ENCODE measurements around the gene PPP1R14B. TPM values are rescaled to one million over a fixed set of nuclear protein-coding genes. Genes with fewer than 3 reads are reported as not detected.

Gene PPP1R14B
- total and polyA plus RNA-seq, 2 of the 13 experiments (the other 11 are each of a cell fraction or from before 2014, with no cell fraction given) = 110 to 148 TPM

DNA sequence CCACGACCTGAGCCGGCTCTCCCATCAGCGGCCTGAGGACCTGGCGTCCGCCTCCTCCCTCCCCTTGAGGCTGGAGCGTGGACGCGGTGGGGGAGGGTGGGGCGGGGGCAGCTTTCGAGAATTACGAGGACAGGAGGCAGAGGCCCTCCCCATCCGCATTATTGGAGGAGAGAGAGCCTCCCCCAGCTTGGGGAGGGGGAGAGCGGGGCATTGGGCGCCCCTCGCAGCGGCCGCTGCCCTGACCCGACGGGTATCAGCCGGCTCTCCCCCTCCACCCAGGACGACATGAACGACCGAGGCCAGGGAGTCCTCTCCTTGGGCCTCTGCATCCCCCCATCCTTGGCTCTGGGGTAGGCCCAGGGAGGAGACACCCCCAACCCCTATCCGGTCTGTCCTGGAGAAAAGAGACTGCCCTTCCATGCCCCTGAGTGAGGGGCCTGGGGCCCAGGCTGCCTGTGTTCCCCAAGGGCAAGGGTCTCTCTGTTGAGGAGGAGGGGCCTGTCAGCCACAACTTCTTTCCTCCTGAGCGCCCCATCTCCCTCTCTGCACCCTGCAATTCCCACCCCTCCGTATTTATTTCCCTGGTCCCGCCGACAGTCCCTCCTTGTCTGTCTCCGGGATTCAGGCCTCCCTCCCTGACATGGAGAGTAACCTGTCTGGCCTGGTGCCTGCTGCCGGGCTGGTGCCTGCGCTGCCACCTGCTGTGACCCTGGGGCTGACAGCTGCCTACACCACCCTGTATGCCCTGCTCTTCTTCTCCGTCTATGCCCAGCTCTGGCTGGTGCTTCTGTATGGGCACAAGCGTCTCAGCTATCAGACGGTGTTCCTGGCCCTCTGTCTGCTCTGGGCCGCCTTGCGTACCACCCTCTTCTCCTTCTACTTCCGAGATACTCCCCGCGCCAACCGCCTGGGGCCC is 39.4 kb upstream of the PPP1R14B start (continued):
- TF ChIP-seq ZNF138 (CRISPR knock-in tag; IDR thresholded peaks at IDR 0.05; ENCODE audit: low read depth) = no peak
- TF ChIP-seq ZNF556 (CRISPR knock-in tag; IDR thresholded peaks at IDR 0.05; ENCODE audit: borderline replicate concordance) = no peak
- no peak for TF ChIP-seq DNMT3B (CRISPR knock-in tag; conservative IDR thresholded peaks at IDR 0.05)
- no peak for TF ChIP-seq NR1H2 (CRISPR knock-in tag; IDR thresholded peaks at IDR 0.05; ENCODE audit: borderline replicate concordance, low read depth)
- TF ChIP-seq, protein P1, sequence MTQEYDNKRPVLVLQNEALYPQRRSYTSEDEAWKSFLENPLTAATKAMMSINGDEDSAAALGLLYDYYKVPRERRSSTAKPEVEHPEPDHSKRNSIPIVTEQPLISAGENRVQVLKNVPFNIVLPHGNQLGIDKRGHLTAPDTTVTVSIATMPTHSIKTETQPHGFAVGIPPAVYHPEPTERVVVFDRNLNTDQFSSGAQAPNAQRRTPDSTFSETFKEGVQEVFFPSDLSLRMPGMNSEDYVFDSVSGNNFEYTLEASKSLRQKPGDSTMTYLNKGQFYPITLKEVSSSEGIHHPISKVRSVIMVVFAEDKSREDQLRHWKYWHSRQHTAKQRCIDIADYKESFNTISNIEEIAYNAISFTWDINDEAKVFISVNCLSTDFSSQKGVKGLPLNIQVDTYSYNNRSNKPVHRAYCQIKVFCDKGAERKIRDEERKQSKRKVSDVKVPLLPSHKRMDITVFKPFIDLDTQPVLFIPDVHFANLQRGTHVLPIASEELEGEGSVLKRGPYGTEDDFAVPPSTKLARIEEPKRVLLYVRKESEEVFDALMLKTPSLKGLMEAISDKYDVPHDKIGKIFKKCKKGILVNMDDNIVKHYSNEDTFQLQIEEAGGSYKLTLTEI (CRISPR knock-in tag; conservative IDR thresholded peaks at IDR 0.05) = no peak
- no peak for TF ChIP-seq NFYC (CRISPR knock-in tag; IDR thresholded peaks at IDR 0.05)
- TF ChIP-seq ZNF34 (CRISPR knock-in tag; IDR thresholded peaks at IDR 0.05; ENCODE audit: borderline replicate concordance) = no peak
- no peak for TF ChIP-seq ZNF678 (CRISPR knock-in tag; IDR thresholded peaks at IDR 0.05)
- TF ChIP-seq, protein P2, sequence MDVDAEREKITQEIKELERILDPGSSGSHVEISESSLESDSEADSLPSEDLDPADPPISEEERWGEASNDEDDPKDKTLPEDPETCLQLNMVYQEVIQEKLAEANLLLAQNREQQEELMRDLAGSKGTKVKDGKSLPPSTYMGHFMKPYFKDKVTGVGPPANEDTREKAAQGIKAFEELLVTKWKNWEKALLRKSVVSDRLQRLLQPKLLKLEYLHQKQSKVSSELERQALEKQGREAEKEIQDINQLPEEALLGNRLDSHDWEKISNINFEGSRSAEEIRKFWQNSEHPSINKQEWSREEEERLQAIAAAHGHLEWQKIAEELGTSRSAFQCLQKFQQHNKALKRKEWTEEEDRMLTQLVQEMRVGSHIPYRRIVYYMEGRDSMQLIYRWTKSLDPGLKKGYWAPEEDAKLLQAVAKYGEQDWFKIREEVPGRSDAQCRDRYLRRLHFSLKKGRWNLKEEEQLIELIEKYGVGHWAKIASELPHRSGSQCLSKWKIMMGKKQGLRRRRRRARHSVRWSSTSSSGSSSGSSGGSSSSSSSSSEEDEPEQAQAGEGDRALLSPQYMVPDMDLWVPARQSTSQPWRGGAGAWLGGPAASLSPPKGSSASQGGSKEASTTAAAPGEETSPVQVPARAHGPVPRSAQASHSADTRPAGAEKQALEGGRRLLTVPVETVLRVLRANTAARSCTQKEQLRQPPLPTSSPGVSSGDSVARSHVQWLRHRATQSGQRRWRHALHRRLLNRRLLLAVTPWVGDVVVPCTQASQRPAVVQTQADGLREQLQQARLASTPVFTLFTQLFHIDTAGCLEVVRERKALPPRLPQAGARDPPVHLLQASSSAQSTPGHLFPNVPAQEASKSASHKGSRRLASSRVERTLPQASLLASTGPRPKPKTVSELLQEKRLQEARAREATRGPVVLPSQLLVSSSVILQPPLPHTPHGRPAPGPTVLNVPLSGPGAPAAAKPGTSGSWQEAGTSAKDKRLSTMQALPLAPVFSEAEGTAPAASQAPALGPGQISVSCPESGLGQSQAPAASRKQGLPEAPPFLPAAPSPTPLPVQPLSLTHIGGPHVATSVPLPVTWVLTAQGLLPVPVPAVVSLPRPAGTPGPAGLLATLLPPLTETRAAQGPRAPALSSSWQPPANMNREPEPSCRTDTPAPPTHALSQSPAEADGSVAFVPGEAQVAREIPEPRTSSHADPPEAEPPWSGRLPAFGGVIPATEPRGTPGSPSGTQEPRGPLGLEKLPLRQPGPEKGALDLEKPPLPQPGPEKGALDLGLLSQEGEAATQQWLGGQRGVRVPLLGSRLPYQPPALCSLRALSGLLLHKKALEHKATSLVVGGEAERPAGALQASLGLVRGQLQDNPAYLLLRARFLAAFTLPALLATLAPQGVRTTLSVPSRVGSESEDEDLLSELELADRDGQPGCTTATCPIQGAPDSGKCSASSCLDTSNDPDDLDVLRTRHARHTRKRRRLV (CRISPR knock-in tag; IDR thresholded peaks at IDR 0.05) = no peak
- TF ChIP-seq, protein P3, sequence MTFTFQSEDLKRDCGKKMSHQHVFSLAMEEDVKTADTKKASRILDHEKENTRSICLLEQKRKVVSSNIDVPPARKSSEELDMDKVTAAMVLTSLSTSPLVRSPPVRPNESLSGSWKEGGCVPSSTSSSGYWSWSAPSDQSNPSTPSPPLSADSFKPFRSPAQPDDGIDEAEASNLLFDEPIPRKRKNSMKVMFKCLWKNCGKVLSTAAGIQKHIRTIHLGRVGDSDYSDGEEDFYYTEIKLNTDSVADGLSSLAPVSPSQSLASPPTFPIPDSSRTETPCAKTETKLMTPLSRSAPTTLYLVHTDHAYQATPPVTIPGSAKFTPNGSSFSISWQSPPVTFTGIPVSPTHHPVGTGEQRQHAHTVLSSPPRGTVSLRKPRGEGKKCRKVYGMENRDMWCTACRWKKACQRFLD (CRISPR knock-in tag; IDR thresholded peaks at IDR 0.05; ENCODE audit: borderline replicate concordance) = 0 out of 2 replicates have a peak, but pooled peaks have one; percentile 8
- TF ChIP-seq, protein P4, sequence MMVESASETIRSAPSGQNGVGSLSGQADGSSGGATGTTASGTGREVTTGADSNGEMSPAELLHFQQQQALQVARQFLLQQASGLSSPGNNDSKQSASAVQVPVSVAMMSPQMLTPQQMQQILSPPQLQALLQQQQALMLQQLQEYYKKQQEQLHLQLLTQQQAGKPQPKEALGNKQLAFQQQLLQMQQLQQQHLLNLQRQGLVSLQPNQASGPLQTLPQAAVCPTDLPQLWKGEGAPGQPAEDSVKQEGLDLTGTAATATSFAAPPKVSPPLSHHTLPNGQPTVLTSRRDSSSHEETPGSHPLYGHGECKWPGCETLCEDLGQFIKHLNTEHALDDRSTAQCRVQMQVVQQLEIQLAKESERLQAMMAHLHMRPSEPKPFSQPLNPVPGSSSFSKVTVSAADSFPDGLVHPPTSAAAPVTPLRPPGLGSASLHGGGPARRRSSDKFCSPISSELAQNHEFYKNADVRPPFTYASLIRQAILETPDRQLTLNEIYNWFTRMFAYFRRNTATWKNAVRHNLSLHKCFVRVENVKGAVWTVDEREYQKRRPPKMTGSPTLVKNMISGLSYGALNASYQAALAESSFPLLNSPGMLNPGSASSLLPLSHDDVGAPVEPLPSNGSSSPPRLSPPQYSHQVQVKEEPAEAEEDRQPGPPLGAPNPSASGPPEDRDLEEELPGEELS (CRISPR knock-in tag; IDR thresholded peaks at IDR 0.05) = 0 out of 2 replicates have a peak, but pooled peaks have one; percentile 3
- no peak for TF ChIP-seq ZNF207 (IDR thresholded peaks at IDR 0.05; ENCODE audit: borderline replicate concordance)
- TF ChIP-seq SRY (CRISPR knock-in tag; IDR thresholded peaks at IDR 0.05) = no peak
- TF ChIP-seq ZFYVE20 (CRISPR knock-in tag; IDR thresholded peaks at IDR 0.05; ENCODE audit: borderline replicate concordance, low read depth) = no peak
- TF ChIP-seq ZNF205 (CRISPR knock-in tag; IDR thresholded peaks at IDR 0.05) = no peak
- no peak for TF ChIP-seq ZNF383 (CRISPR knock-in tag; IDR thresholded peaks at IDR 0.05; ENCODE audit: borderline replicate concordance)

All from HepG2 (cell line).